ENCODE measurements around the gene MRFAP1L1. TPM values are rescaled to one million over a fixed set of nuclear protein-coding genes. Genes with fewer than 3 reads are reported as not detected.

The MRFAP1L1 gene
- total RNA-seq, 1 donor from 2014 or later = 73.0 TPM

DNA sequence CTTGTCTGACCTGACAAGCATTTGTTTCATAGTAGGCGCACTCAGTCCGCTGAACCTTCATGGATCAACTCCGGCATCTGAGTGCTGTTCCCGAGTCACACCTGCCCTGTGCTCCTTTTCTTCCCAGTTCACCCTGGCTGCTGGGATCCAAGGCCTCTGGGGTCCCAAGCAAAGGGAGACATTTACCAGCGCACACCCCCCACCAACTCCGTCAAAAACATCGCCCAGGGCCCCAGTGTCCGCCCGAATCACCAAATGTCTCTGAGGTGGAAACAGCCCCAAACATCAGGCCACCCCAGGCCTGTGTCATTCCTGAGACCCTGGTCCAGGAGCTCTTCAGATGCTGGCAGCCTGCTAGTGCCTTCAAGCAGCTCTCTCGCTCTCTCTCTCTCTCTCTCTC, 11.5 kb upstream of the MRFAP1L1 start:
- peaks cover 5% of the 10 kb centered on the region for H3K36me3 Mint-ChIP-seq
- no peaks in the 10 kb centered on the region for H3K9me3 Mint-ChIP-seq
- peaks cover 21% of the 10 kb centered on the region for H3K4me1 Mint-ChIP-seq (ENCODE audit: unreplicated experiment)
- H3K4me3 Mint-ChIP-seq = no peak overlapping the region
- DNase-seq (ENCODE audit: extremely low spot score, unreplicated experiment) = no peak
- TF ChIP-seq, protein P1, sequence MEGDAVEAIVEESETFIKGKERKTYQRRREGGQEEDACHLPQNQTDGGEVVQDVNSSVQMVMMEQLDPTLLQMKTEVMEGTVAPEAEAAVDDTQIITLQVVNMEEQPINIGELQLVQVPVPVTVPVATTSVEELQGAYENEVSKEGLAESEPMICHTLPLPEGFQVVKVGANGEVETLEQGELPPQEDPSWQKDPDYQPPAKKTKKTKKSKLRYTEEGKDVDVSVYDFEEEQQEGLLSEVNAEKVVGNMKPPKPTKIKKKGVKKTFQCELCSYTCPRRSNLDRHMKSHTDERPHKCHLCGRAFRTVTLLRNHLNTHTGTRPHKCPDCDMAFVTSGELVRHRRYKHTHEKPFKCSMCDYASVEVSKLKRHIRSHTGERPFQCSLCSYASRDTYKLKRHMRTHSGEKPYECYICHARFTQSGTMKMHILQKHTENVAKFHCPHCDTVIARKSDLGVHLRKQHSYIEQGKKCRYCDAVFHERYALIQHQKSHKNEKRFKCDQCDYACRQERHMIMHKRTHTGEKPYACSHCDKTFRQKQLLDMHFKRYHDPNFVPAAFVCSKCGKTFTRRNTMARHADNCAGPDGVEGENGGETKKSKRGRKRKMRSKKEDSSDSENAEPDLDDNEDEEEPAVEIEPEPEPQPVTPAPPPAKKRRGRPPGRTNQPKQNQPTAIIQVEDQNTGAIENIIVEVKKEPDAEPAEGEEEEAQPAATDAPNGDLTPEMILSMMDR (conservative IDR thresholded peaks at IDR 0.05) = no peak
- no peaks in the 10 kb centered on the region for H3K27me3 Mint-ChIP-seq
- H3K27ac Mint-ChIP-seq = no peak overlapping the region

DNA sequence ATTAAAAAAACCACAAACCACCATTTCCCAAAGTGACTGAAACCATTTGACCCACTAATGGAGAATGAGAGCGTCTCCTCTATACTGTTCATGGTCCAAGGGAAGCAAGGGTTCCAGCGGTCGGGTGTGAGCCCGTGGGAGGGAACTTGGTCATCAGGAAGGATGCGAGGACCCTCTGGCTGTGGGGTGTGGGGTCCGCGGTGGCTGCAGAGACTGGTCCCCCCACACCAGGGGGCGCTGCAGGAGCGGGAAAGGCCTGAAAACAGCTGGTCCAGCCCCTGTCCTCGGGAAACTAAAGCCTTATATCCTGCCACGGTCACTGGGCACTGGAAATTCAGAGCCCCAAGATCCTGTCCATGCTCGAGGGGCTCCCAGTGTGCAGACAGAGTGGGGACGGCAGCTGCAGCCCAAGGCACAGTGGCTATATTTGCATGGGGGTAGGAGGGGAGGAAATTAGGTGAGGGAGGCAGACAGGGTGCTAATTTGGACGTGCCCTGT, 10.6 kb upstream of the MRFAP1L1 start:
- no peaks in the 10 kb centered on the region for H3K9me3 Mint-ChIP-seq
- TF ChIP-seq, protein P1 (conservative IDR thresholded peaks at IDR 0.05) = peak; percentile 97
- DNase-seq (ENCODE audit: extremely low spot score, unreplicated experiment) = peak; percentile 94
- H3K27me3 Mint-ChIP-seq = peaks cover 2% of the 10 kb centered on the region
- H3K4me1 Mint-ChIP-seq (ENCODE audit: unreplicated experiment) = peaks cover 21% of the 10 kb centered on the region
- peaks cover 5% of the 10 kb centered on the region for H3K36me3 Mint-ChIP-seq
- H3K27ac Mint-ChIP-seq = peak overlapping the region; percentile 52
- peak overlapping the region; percentile 68 for H3K4me3 Mint-ChIP-seq

DNA sequence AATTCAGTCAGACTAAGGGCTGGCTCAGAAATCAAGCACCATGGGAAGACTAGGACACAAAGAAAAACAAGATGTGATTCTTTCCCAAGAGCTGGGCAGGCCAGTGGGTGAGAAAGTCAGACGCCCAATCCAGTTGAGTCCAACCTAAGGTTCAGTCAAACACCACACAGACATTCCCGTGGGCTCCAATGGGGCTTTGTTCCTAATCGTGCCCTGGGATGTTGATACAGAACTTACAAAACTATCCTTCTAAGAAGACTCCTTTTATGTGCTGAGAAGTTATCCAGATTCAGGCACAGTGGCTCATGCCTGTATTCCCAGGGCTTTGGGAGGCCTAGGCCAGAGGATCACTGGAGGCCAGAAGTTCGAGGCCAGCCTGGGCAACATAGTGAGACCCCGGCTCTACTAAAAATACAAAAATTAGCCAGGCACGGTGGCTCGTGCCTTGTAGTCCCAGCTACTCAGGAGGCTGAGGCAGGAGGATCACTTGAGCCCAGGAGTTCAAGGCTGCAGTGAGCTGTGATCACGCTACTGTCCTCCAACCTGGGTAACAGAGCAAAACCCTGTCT, 10.0 kb upstream of the MRFAP1L1 start:
- Mint-ChIP-seq H3K4me1 (ENCODE audit: unreplicated experiment) (peaks cover 21% of the 10 kb centered on the region), H3K27ac (peak overlapping the region; percentile 37), H3K9me3 (no peaks in the 10 kb centered on the region), H3K36me3 (peaks cover 5% of the 10 kb centered on the region), H3K27me3 (peaks cover 2% of the 10 kb centered on the region), H3K4me3 (no peak overlapping the region)
- DNase-seq (ENCODE audit: extremely low spot score, unreplicated experiment) = no peak
- TF ChIP-seq, protein P1 (conservative IDR thresholded peaks at IDR 0.05) = no peak

DNA sequence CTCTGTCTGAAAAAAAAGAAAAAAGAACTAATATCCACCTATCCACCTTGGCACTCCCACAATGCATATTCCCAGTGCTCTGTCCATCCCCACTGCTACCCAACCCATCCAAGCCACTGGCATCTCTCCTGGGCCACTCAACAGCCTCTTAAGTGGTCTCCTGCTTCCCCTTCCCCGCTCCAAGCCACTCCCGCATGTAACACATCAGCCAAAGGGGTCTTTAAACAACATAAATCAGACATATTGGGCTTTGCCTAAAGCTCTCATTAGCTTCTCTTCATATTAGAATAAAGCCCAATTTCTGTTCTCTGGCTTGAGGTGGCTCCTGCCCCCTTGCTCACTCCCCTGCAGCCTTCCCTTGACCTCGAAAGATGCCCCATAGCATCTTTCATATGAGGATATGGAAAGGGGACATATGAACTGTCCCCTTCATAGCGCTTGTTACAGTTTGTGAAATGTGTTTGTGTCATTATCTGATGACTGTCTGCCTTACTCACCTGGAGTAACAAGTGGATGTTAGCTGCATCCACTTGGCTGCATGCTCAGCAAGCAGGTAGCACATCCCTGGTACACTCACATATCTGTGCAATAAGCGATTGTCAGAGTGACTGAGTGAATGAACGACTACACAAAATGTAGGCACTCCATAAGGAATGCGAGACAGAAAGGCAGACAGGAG, 9.4 kb upstream of the MRFAP1L1 start:
- Mint-ChIP-seq H3K4me1 (ENCODE audit: unreplicated experiment) (peaks cover 15% of the 10 kb centered on the region), H3K27ac (peak overlapping the region; percentile 37), H3K36me3 (peaks cover 5% of the 10 kb centered on the region), H3K27me3 (peaks cover 2% of the 10 kb centered on the region), H3K4me3 (peak overlapping the region; percentile 80), H3K9me3 (no peaks in the 10 kb centered on the region)
- no peak for DNase-seq (ENCODE audit: extremely low spot score, unreplicated experiment)
- TF ChIP-seq, protein P1 (conservative IDR thresholded peaks at IDR 0.05) = no peak

DNA sequence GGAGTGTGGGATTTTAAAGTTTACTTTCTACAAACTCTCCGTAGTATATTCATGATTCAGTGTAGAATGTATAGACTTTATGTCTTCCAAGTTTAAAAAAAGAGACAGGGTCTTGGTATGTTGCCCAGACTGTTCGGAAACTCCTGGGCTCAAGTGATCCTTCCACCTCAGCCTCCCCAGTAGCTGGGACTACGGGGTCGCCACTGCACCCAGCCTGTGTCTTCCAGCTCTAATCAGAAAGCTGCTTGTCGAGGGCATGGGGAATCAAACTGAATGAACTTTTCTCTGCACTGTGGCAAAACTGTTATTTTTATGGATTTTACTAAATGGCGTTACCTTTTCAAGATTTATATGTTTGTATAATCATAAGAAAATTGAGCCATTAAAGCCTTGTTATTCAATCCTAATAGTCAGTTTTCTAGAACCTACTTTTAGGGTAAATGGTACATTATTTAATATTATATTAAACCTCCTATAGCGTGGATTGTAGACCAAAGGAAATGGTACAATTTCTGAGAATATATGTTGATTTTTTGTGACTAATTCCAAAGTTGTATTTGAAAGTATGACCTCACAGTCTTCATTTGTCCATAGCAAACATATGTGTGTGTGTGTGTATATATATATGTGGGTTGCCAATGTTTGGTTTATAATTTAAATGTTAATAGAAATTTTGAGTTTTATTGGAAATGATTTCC, 7.4 kb upstream of the MRFAP1L1 start:
- Mint-ChIP-seq H3K36me3 (peaks cover 5% of the 10 kb centered on the region), H3K4me1 (ENCODE audit: unreplicated experiment) (peaks cover 15% of the 10 kb centered on the region), H3K27me3 (peaks cover 11% of the 10 kb centered on the region), H3K4me3 (peak overlapping the region; percentile 95), H3K9me3 (no peaks in the 10 kb centered on the region), H3K27ac (peak overlapping the region; percentile 89)
- no peak for DNase-seq (ENCODE audit: extremely low spot score, unreplicated experiment)
- TF ChIP-seq, protein P1 (conservative IDR thresholded peaks at IDR 0.05) = no peak

Measured in type B pancreatic cell (in vitro differentiated cells).